Smooth muscle cell (in vitro differentiated cells): ENCODE results near the gene ACSL3. TPM values are rescaled to one million over a fixed set of nuclear protein-coding genes. Genes with fewer than 3 reads are reported as not detected.

Experiments
- DNase-seq: peaks from one replicate; lab custom pipeline; 2025; ENCODE audit not compliant: unreplicated experiment; lab: John Stamatoyannopoulos, UW
- H2AFZ ChIP-seq: fragments of 200-600 bp; sonication (generic); 2 replicates; pipeline ENCODE4 v1.6.0; 2016; ENCODE audit warnings: antibody characterized with exemption, low read depth, mild to moderate bottlenecking
- H3F3A ChIP-seq: fragments of 200-600 bp; sonication (generic); 2 replicates; pipeline ENCODE4 v1.6.0; 2017; ENCODE audit warnings: antibody characterized with exemption, low read depth
- H3K27ac ChIP-seq: fragments of 200-600 bp; sonication (generic); 2 replicates; pipeline ENCODE4 v1.5.1; 2016; ENCODE audit warnings: low read depth, mild to moderate bottlenecking
- H3K27me3 ChIP-seq: fragments of 200-600 bp; sonication (generic); 2 replicates; pipeline ENCODE4 v1.6.1; 2016; ENCODE audit warnings: low read depth, mild to moderate bottlenecking
- H3K36me3 ChIP-seq: fragments of 200-600 bp; sonication (generic); 2 replicates; pipeline ENCODE4 v1.5.1; 2016; ENCODE audit warnings: low read depth
- H3K4me1 ChIP-seq: fragments of 200-600 bp; sonication (generic); 2 replicates; pipeline ENCODE4 v1.5.1; 2016; ENCODE audit warnings: low read depth
- H3K4me2 ChIP-seq: fragments of 200-600 bp; sonication (generic); 2 replicates; pipeline ENCODE4 v1.6.0; 2016; ENCODE audit warnings: mild to moderate bottlenecking
- H3K4me3 ChIP-seq: fragments of 200-600 bp; sonication (generic); 2 replicates; pipeline ENCODE4 v1.5.1; 2016; ENCODE audit warnings: mild to moderate bottlenecking
- H3K79me2 ChIP-seq: fragments of 200-600 bp; sonication (generic); 2 replicates; pipeline ENCODE4 v1.6.0; 2016; ENCODE audit warnings: low read depth, mild to moderate bottlenecking
- H3K9ac ChIP-seq: fragments of 200-600 bp; sonication (generic); 2 replicates; pipeline ENCODE4 v1.6.0; 2016; ENCODE audit warnings: low read depth
- H3K9me3 ChIP-seq: fragments of 200-600 bp; sonication (generic); replicated peaks from 2 replicates; pipeline ENCODE4 v1.5.1; 2016; ENCODE audit warnings: low read depth
- H4K20me1 ChIP-seq: fragments of 200-600 bp; sonication (generic); 2 replicates; pipeline ENCODE4 v1.6.0; 2016; ENCODE audit warnings: low read depth
- WGBS: methylation state at CpG from one replicate; pipeline ENCODE4 v1.1.7; 2016; ENCODE audit warnings: low lambda C conversion rate; 5-methylcytosine and 5-hydroxymethylcytosine counted together
- polyA plus RNA-seq: library from polyadenylated mRNA; unstranded; fragments of >200 nt; fragmentation: Nextera tagmentation; extraction: Ambion mirVana; gene quantifications from 2 replicates; pipeline ENCODE4 v1.2.1, GENCODE V29; 2016
- total RNA-seq: library from RNA; depleted of rRNA; stranded (reverse); fragments of >200 nt; gene quantifications from 2 replicates; pipeline ENCODE4 v1.2.3, GENCODE V29; 2014
- TF ChIP-seq, protein P1 (sequence below): fragments of 200-600 bp; sonication (generic); IDR thresholded peaks from 2 replicates; pipeline ENCODE4 v1.5.1; 2017; ENCODE audit warnings: borderline replicate concordance, mild to moderate bottlenecking, antibody characterized with exemption; ENCODE audit not compliant: insufficient read depth, poor library complexity, severe bottlenecking

The ACSL3 gene
- total and polyA plus RNA-seq, 2 experiments from 2014 or later, result 111 to 183 TPM

DNA sequence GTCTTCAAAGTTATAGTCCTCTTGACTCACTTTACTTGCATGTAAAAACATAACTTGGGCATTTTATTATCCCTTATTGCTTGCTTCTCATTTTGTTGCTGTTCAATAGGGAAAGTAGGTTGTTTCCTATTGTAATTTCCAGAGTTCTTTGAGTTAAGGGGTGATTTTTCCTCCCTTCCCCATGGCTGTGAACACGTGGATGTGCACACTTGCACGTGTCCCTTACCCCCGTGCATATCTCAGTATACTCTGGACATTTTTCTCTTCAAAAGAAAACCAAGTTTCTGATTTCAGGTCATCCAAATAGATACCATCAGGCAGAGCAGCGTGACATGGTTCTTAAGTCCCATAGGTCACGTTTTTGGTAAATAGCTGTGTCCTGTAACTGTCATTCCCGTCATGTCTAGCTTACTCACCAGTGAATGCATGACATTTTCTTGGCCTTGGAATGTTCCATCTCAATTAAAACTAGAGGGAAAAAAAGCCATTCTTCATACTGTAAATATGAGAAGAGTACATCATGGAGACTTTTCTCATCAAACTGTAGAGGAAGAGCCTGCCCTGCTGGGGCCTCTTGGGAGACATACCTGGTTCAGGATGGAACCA lies 107.8 kb downstream of the ACSL3 start:
- no peak for DNase-seq
- TF ChIP-seq, protein P1, sequence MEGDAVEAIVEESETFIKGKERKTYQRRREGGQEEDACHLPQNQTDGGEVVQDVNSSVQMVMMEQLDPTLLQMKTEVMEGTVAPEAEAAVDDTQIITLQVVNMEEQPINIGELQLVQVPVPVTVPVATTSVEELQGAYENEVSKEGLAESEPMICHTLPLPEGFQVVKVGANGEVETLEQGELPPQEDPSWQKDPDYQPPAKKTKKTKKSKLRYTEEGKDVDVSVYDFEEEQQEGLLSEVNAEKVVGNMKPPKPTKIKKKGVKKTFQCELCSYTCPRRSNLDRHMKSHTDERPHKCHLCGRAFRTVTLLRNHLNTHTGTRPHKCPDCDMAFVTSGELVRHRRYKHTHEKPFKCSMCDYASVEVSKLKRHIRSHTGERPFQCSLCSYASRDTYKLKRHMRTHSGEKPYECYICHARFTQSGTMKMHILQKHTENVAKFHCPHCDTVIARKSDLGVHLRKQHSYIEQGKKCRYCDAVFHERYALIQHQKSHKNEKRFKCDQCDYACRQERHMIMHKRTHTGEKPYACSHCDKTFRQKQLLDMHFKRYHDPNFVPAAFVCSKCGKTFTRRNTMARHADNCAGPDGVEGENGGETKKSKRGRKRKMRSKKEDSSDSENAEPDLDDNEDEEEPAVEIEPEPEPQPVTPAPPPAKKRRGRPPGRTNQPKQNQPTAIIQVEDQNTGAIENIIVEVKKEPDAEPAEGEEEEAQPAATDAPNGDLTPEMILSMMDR, result no peak

DNA sequence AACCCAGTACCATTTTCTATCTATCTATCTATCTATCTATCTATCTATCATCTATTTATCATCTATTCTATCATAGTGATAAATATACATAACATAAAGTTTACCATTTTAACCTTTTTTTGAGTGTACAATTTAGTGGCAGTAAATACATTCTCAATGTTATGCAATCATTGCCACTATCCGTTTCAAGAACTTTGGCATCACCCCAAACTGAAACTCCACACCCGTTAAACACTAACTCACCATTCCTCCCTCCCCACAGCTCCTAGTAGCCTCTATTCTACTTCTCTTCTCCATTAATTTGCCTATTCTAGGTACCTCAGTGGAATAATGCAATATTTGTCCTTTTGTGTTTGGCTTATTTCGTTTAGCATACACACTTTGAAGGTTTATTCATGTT lies 108.7 kb downstream of the ACSL3 start:
- no peaks in the 10 kb centered on the region for H3K79me2 ChIP-seq
- H3K4me1 ChIP-seq, result no peaks in the 10 kb centered on the region
- no peak overlapping the region for H3K4me2 ChIP-seq
- no peak overlapping the region for H3K9ac ChIP-seq
- no peak overlapping the region for H3K4me3 ChIP-seq
- H2AFZ ChIP-seq, result no peak overlapping the region
- no peaks in the 10 kb centered on the region for H4K20me1 ChIP-seq
- 75% methylated on average over 3 of the region's 3 CpGs for WGBS
- TF ChIP-seq, protein P1, result no peak
- DNase-seq, result no peak
- no peaks in the 10 kb centered on the region for H3F3A ChIP-seq
- no peak overlapping the region for H3K27ac ChIP-seq
- no peaks in the 10 kb centered on the region for H3K27me3 ChIP-seq
- H3K9me3 ChIP-seq, result no peaks in the 10 kb centered on the region
- H3K36me3 ChIP-seq, result no peaks in the 10 kb centered on the region

More for the DNA sequence above, 107.8 kb downstream of the ACSL3 start:
- Histone ChIP-seq H3K4me2 (no peak overlapping the region), H3K9me3 (no peaks in the 10 kb centered on the region), H2AFZ (no peak overlapping the region), H3K4me1 (no peaks in the 10 kb centered on the region), H3K27ac (no peak overlapping the region), H3K79me2 (no peaks in the 10 kb centered on the region), H3F3A (no peaks in the 10 kb centered on the region), H3K9ac (no peak overlapping the region), H3K36me3 (no peaks in the 10 kb centered on the region), H4K20me1 (no peaks in the 10 kb centered on the region), H3K4me3 (no peak overlapping the region), H3K27me3 (no peaks in the 10 kb centered on the region)
- 88% methylated on average over 6 of the region's 6 CpGs for WGBS

DNA sequence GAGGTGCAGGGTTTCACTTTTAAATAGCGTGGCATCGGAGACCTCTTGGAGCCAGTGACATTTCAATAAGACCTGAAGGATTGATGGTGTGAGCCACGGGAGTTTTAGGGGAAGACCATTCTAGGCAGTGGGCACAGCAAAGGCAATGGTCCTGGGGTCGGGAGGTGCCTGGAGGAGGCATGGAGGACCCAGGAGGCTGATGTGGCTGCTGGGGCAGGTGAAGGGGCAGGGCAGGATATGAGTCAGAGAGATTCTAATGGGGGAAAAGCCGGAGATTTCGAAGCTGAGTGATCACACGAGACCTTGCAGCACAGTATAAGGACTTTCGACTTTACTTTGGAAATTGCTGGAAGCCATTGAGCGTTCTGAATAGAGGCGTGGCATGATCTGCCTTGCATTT lies 111.6 kb downstream of the ACSL3 start:
- Histone ChIP-seq H3K9ac (no peak overlapping the region), H3K9me3 (no peaks in the 10 kb centered on the region), H3K79me2 (no peaks in the 10 kb centered on the region), H3K4me3 (no peak overlapping the region), H3K27me3 (no peaks in the 10 kb centered on the region), H3F3A (peaks cover 4% of the 10 kb centered on the region), H3K4me2 (no peak overlapping the region), H3K36me3 (no peaks in the 10 kb centered on the region), H2AFZ (no peak overlapping the region), H4K20me1 (no peaks in the 10 kb centered on the region), H3K27ac (no peak overlapping the region), H3K4me1 (no peaks in the 10 kb centered on the region)
- no peak for DNase-seq
- 90% methylated on average over 10 of the region's 10 CpGs for WGBS
- TF ChIP-seq, protein P1, result no peak

DNA sequence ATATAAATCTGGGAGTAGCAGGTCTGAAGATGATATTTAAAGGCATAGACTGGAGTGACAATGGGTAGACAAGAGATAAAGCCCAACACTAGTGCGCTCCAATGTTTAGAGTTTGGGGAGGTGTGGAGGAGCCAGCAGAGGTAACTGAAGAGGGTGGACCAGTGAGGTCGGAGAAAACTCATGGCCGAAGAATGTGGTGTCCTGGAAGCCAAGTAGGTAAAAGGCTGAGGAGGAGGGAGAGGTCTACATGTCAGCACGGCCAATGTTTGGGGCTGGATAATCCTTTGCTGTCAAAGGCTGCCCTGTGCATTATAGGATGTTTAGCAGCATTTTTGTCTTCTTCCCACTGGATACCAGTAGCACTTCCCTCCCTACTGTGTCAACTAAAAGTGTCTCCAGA lies 112.4 kb downstream of the ACSL3 start:
- Histone ChIP-seq H4K20me1 (no peaks in the 10 kb centered on the region), H3K27ac (no peak overlapping the region), H2AFZ (no peak overlapping the region), H3K4me2 (no peak overlapping the region), H3K27me3 (no peaks in the 10 kb centered on the region), H3K9ac (no peak overlapping the region), H3K79me2 (no peaks in the 10 kb centered on the region), H3K4me1 (no peaks in the 10 kb centered on the region), H3K9me3 (no peaks in the 10 kb centered on the region), H3K4me3 (no peak overlapping the region), H3K36me3 (no peaks in the 10 kb centered on the region), H3F3A (peaks cover 4% of the 10 kb centered on the region)
- no peak for DNase-seq
- WGBS, result 64% methylated on average over 4 of the region's 4 CpGs
- TF ChIP-seq, protein P1, result no peak
